Measurements from ENCODE around the gene SLC37A4. TPM values are rescaled to one million over a fixed set of nuclear protein-coding genes. Genes with fewer than 3 reads are reported as not detected.

The SLC37A4 gene
- total and polyA plus RNA-seq, 2 donors (not counting 3 experiments of a cell fraction or from before 2014, with no cell fraction given) = 21.5 to 36.5 TPM

DNA sequence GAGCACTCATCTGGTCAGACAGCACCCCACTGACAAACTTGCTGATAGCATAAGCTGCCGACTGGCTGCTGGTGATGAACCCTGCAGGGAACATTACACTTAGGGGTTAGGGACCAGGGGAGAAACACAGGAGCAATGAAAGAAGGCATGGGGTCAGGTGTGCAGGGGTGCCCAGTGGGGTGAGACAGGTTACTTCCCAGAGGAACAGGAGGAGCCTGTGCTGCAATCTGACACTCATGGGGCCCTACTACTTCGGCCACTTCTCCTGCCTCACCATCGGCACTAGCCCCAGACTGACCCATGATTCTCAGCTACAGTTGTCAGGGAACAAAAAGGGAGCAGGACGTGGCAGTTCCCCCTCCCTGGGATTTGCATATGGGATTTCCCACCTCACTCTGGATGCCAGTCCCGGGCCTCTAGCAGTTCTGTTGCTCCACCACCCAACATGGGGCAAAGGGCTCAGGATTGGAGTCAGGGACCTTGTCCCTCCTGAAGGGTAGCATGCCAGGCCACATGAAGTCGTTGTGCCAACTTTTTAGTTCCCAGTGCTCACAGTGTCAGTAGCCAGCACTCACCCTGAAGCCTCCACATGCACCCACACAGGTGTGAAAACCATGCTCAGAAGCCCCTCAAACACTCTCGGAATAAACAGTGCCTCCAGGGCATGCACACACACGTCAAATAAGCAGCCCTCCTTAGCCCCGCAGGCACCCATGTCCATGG lies 2.2 kb downstream of the SLC37A4 start:
- peaks cover 16% of the 10 kb centered on the region for H3K4me1 ChIP-seq (ENCODE audit: control insufficient read depth, extremely low read depth, insufficient read depth, low read length)
- ChIA-PET POLR2A (no interaction called here), CTCF (no interaction called here)
- TF ChIP-seq POLR2AphosphoS5 (IDR thresholded peaks at IDR 0.05; ENCODE audit: insufficient read depth, low read depth, low read length) = no peak
- no peak for TF ChIP-seq FOS (IDR thresholded peaks at IDR 0.05; ENCODE audit: borderline replicate concordance, insufficient read depth, low read length)
- no peak for TF ChIP-seq EZH2 (IDR thresholded peaks at IDR 0.05; ENCODE audit: borderline replicate concordance, low read depth, low read length, severe bottlenecking)
- TF ChIP-seq, protein P1, sequence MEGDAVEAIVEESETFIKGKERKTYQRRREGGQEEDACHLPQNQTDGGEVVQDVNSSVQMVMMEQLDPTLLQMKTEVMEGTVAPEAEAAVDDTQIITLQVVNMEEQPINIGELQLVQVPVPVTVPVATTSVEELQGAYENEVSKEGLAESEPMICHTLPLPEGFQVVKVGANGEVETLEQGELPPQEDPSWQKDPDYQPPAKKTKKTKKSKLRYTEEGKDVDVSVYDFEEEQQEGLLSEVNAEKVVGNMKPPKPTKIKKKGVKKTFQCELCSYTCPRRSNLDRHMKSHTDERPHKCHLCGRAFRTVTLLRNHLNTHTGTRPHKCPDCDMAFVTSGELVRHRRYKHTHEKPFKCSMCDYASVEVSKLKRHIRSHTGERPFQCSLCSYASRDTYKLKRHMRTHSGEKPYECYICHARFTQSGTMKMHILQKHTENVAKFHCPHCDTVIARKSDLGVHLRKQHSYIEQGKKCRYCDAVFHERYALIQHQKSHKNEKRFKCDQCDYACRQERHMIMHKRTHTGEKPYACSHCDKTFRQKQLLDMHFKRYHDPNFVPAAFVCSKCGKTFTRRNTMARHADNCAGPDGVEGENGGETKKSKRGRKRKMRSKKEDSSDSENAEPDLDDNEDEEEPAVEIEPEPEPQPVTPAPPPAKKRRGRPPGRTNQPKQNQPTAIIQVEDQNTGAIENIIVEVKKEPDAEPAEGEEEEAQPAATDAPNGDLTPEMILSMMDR (IDR thresholded peaks at IDR 0.05; ENCODE audit: extremely low read depth in 1 of 2, insufficient read depth in 1 of 2, low read depth in 1 of 2, low read length in 2 of 2) = no peak
- no peak for TF ChIP-seq MYC (IDR thresholded peaks at IDR 0.05; ENCODE audit: low read depth, low read length)
- TF ChIP-seq GATA2 (IDR thresholded peaks at IDR 0.05; ENCODE audit: insufficient read depth, insufficient read length, low read depth, low read length) = no peak
- TF ChIP-seq, protein P2, sequence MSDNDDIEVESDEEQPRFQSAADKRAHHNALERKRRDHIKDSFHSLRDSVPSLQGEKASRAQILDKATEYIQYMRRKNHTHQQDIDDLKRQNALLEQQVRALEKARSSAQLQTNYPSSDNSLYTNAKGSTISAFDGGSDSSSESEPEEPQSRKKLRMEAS (IDR thresholded peaks at IDR 0.05; ENCODE audit: insufficient read depth, insufficient read length) = no peak
- no peak for TF ChIP-seq POLR2A (IDR thresholded peaks at IDR 0.05; ENCODE audit: low read depth, low read length)
- TF ChIP-seq JUN (IDR thresholded peaks at IDR 0.05; ENCODE audit: borderline replicate concordance, insufficient read depth, insufficient read length, low read depth) = no peak
- no peak overlapping the region for H2AFZ ChIP-seq (ENCODE audit: low read depth, low read length)
- H3K79me2 ChIP-seq (ENCODE audit: control insufficient read depth, insufficient read depth, low read length) = no peaks in the 10 kb centered on the region
- H3K9me3 ChIP-seq (replicated peaks; ENCODE audit: control insufficient read depth, insufficient read depth, low read length) = no peaks in the 10 kb centered on the region
- H3K9me1 ChIP-seq (replicated peaks; ENCODE audit: control insufficient read depth, extremely low read depth, insufficient read depth, low read length) = no peaks in the 10 kb centered on the region
- H3K27ac ChIP-seq (ENCODE audit: insufficient read depth, low read depth, low read length) = no peak overlapping the region
- no TSS peak for BruUV-seq (replicated peaks)
- dilution Hi-C loops (cut with MboI; ENCODE audit: extremely low pct_ligation_motif_present, low sequenced_read_pairs) = no loop called here
- intact Hi-C loops (cut with micrococcal nuclease) = no loop called here
- H4K20me1 ChIP-seq (replicated peaks; ENCODE audit: control insufficient read depth, extremely low read depth, insufficient read depth, low read length) = no peaks in the 10 kb centered on the region
- no peaks in the 10 kb centered on the region for H3K27me3 ChIP-seq (ENCODE audit: control insufficient read depth in 2 of 2, insufficient read depth in 2 of 2, low read length in 2 of 2)
- peaks cover 0 to 13% of the 10 kb centered on the region in 2 experiments for H3K36me3 ChIP-seq (ENCODE audit: control insufficient read depth in 2 of 2, extremely low read depth in 1 of 2, insufficient read depth in 2 of 2, low read length in 2 of 2)
- DNase-seq (ENCODE audit: low read depth, low spot score) (no peak), FAIRE-seq (no peak)
- no peak overlapping the region for H3K9ac ChIP-seq (replicated peaks; ENCODE audit: extremely low read depth, insufficient read depth, low read length)
- no peak overlapping the region for H3K4me2 ChIP-seq (ENCODE audit: insufficient read depth, low read length)
- no peak overlapping the region for H3K4me3 ChIP-seq (replicated peaks in 1 of 3; ENCODE audit: insufficient read depth in 1 of 3, low read depth in 1 of 3, low read length in 3 of 3)

Data from endothelial cell of umbilical vein (primary cell).